Colonic mucosa (tissue), 4 donors: ENCODE data around the gene AUH. TPM values are rescaled to one million over a fixed set of nuclear protein-coding genes. Genes with fewer than 3 reads are reported as not detected.

Experiments used
- DNase-seq: peaks from one replicate; pipeline ENCODE4 v3.0.0-alpha.2; 2020
- H3K27ac ChIP-seq: fragments of 200-600 bp; one replicate; pipeline ENCODE4 v1.8.0; 2021
- H3K27me3 ChIP-seq: fragments of 200-600 bp; one replicate; pipeline ENCODE4 v1.8.0; 2021
- H3K36me3 ChIP-seq: fragments of 200-600 bp; one replicate; pipeline ENCODE4 v1.8.0; 2021
- H3K4me1 ChIP-seq: fragments of 200-600 bp; one replicate; pipeline ENCODE4 v1.8.0; 2021; ENCODE audit warnings: mild to moderate bottlenecking
- H3K4me3 ChIP-seq: fragments of 200-600 bp; one replicate; pipeline ENCODE4 v1.8.0; 2021
- H3K9ac ChIP-seq, 2 donors: one replicate each; pipeline ENCODE4 v1.7.0; 2013; ENCODE audit warnings: control low read depth in 2 of 2, low read depth in 2 of 2, low read length in 2 of 2
- H3K9me3 ChIP-seq: fragments of 200-600 bp; one replicate; pipeline ENCODE4 v1.8.0; 2021
- intact Hi-C: fragments of 100-400 bp; cut with DNase I; formaldehyde crosslinking; loops from one replicate; pipeline ENCODE4 v1.14.1; 2022
- total RNA-seq, 2 donors: library from RNA; stranded (reverse); fragmentation: NEBNext Ultra II Directional in 1 of 2; extraction: Animal tissue kit (Norgen Biotek cat#: 25700) in 1 of 2; gene quantifications; one replicate each; pipeline ENCODE4 v1.2.1, GENCODE V29; 2021
- TF ChIP-seq, protein P1 (sequence below): fragments of 200-600 bp; IDR thresholded peaks from one replicate; pipeline ENCODE4 v1.8.0; 2022; ENCODE audit warnings: antibody characterized with exemption, mild to moderate bottlenecking
- donor health status: healthy.
- donor health status: DM: no; HTN: no; CAD: no.
- donor health status: DM: no; HTN: no; CAD: no.

The AUH gene
- total RNA-seq, 2 donors from 2014 or later: 21.5 to 47.6 TPM

DNA sequence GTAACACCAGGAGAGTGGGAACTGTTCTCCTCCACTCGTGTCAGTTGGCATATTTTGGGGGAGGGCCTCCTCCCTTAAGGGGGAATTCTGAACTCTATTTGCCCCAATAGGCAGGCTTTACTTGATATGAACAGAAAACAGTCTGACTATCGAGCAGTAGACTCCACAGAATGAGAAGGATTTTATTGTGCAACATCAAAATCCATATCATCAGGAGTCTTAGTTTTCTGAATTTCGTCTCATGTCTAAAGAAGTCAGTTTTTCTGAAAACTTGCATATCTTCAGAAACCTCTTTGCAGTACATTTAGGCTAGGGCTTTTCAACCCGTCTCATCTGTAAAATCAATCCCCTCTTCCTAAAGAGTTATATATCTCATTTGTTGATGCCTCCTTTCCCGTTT, 96.2 kb downstream of the AUH start:
- no peaks in the 10 kb centered on the region for H3K27me3 ChIP-seq
- DNase-seq: no peak
- no peak overlapping the region for H3K4me3 ChIP-seq
- H3K36me3 ChIP-seq: no peaks in the 10 kb centered on the region
- no peak overlapping the region for H3K9ac ChIP-seq
- no peaks in the 10 kb centered on the region for H3K4me1 ChIP-seq
- intact Hi-C loops: no loop called here
- no peaks in the 10 kb centered on the region for H3K9me3 ChIP-seq
- H3K27ac ChIP-seq: no peak overlapping the region
- TF ChIP-seq, protein P1, sequence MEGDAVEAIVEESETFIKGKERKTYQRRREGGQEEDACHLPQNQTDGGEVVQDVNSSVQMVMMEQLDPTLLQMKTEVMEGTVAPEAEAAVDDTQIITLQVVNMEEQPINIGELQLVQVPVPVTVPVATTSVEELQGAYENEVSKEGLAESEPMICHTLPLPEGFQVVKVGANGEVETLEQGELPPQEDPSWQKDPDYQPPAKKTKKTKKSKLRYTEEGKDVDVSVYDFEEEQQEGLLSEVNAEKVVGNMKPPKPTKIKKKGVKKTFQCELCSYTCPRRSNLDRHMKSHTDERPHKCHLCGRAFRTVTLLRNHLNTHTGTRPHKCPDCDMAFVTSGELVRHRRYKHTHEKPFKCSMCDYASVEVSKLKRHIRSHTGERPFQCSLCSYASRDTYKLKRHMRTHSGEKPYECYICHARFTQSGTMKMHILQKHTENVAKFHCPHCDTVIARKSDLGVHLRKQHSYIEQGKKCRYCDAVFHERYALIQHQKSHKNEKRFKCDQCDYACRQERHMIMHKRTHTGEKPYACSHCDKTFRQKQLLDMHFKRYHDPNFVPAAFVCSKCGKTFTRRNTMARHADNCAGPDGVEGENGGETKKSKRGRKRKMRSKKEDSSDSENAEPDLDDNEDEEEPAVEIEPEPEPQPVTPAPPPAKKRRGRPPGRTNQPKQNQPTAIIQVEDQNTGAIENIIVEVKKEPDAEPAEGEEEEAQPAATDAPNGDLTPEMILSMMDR: no peak

DNA sequence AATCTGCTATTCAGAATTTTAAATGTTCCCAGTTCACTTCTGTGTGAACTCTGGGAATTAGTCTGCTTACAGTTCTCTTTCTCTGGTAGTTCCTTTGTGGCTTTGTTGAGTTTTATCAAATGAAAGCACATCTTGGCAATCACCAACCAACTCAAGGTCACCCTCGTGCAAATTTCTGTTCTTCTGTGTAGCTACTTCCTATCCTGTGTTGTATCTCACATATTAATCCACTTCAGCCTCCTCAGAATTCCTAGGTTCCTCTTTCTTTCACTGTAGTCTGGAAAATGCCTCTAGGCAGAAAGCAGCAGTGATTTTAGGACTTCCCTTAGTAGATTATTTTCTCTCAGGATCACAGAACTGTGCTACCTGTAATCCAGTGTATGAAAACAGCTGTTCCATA, 100.3 kb downstream of the AUH start:
- Histone ChIP-seq H3K4me3 (no peak overlapping the region), H3K27me3 (no peaks in the 10 kb centered on the region), H3K27ac (no peak overlapping the region), H3K9me3 (no peaks in the 10 kb centered on the region), H3K9ac (no peak overlapping the region), H3K4me1 (no peaks in the 10 kb centered on the region), H3K36me3 (no peaks in the 10 kb centered on the region)
- no peak for DNase-seq
- intact Hi-C loops: no loop called here
- TF ChIP-seq, protein P1: no peak

DNA sequence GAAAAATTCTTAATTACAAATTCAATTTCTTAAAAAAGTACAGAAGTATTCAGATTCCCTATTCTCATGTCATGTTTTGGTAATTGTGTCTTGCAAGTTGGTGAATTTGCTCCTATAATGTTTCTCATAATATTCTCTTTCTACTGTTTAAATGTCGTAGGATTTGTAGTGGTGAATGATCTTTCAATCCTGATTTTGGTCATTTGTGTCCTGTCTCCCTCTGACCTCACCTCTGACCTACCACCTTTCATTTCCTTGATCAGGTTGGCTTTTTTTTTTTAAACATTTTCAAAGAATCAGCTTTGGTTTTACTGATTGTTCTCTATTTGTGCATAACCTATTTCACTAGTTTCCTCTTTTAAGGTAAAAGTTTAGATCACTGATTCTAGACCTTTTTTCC, 102.6 kb downstream of the AUH start:
- no peak overlapping the region for H3K4me3 ChIP-seq
- DNase-seq: no peak
- H3K9ac ChIP-seq: no peak overlapping the region
- intact Hi-C loops: no loop called here
- no peaks in the 10 kb centered on the region for H3K36me3 ChIP-seq
- H3K4me1 ChIP-seq: no peaks in the 10 kb centered on the region
- TF ChIP-seq, protein P1: no peak
- H3K27me3 ChIP-seq: no peaks in the 10 kb centered on the region
- no peak overlapping the region for H3K27ac ChIP-seq
- no peaks in the 10 kb centered on the region for H3K9me3 ChIP-seq

DNA sequence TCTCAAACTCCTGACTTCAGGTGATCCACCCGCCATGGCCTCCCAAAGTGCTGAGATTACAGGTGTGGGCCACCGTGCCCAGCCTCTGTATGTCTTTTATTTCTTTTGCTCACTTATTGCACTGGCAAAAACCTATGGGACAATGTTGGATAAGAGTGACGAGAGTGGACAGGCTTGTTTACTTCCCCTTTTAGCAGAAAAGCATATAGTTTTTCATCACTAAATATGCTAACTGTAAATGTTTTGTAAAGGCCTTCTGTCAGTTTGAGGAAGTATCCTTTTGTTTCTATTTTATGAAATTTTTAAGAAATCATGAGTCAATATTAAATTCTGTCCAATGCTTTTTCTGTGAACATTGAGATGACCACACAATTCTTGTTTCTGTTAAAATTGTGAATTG, 103.3 kb downstream of the AUH start:
- TF ChIP-seq, protein P1: no peak
- H3K4me3 ChIP-seq: no peak overlapping the region
- intact Hi-C loops: no loop called here
- no peaks in the 10 kb centered on the region for H3K36me3 ChIP-seq
- H3K9ac ChIP-seq: no peak overlapping the region
- no peaks in the 10 kb centered on the region for H3K4me1 ChIP-seq
- no peaks in the 10 kb centered on the region for H3K9me3 ChIP-seq
- no peak for DNase-seq
- H3K27me3 ChIP-seq: no peaks in the 10 kb centered on the region
- H3K27ac ChIP-seq: no peak overlapping the region

DNA sequence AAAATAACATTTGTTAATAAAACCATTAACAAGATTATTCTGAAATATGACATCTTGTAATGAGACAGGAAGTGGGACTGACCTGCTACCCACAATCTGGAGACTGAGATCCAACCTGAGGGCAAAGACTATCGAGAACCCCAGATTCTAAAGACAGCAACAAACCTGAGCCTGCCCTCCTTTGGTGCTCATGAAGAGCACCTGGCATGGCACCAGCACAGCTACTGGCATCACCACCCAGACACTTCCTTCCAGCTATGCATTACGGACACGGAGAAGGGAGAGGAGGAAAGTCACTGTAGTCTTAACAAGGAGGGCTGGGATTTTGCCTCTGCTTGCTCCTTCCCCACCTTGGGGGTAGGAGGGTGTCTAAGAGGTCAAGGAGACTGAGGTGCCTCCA, 105.5 kb downstream of the AUH start:
- intact Hi-C loops: no loop called here
- no peak for DNase-seq
- TF ChIP-seq, protein P1: no peak
- Histone ChIP-seq H3K9ac (no peak overlapping the region), H3K36me3 (no peaks in the 10 kb centered on the region), H3K27ac (no peak overlapping the region), H3K9me3 (no peaks in the 10 kb centered on the region), H3K4me1 (no peaks in the 10 kb centered on the region), H3K27me3 (no peaks in the 10 kb centered on the region), H3K4me3 (no peak overlapping the region)

DNA sequence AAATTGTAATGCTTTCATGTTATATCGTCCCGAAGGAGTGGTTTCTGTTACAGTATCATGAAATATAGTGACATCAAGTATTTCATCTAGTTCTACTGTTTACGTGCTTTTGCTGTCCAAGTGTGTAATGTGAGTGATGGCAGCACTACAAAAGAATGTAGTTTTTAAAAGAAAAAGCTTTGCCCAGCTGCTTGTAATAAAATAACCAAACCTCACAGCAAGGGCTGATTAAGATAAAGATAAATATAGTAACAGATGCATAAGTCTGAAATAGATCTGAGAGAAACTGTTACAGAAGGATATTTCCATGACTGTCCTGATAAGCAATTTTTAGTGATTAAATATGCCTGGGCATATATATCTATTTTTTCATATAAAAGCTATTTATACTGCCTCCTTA, 106.4 kb downstream of the AUH start:
- Histone ChIP-seq H3K27me3 (no peaks in the 10 kb centered on the region), H3K36me3 (no peaks in the 10 kb centered on the region), H3K9ac (no peak overlapping the region), H3K4me1 (no peaks in the 10 kb centered on the region), H3K9me3 (no peaks in the 10 kb centered on the region), H3K4me3 (no peak overlapping the region), H3K27ac (no peak overlapping the region)
- TF ChIP-seq, protein P1: no peak
- no peak for DNase-seq
- intact Hi-C loops: no loop called here
